Right atrium auricular region (tissue), 2 donors: ENCODE measurements around the gene RAB31. TPM values are rescaled to one million over a fixed set of nuclear protein-coding genes. Genes with fewer than 3 reads are reported as not detected.

Experiments used
- DNase-seq: peaks from one replicate; pipeline ENCODE4 v3.0.0-alpha.2; 2019; ENCODE audit warnings: low spot score
- H3K27ac ChIP-seq, 2 donors: fragments of 200-600 bp; sonication (generic); 1 replicate in 1 of 2; 2 replicates in 1 of 2; pipeline ENCODE4 v1.5.1; 2016 to 2019
- H3K27me3 ChIP-seq, 2 donors: fragments of 200-600 bp; sonication (generic); one replicate each; pipeline versions ENCODE4 v1.5.1 to v1.6.0; 2017 to 2019
- H3K36me3 ChIP-seq: fragments of 200-600 bp; sonication (generic); one replicate; pipeline ENCODE4 v1.5.1; 2016
- H3K4me1 ChIP-seq, 2 donors: fragments of 200-600 bp; sonication (generic); one replicate each; pipeline versions ENCODE4 v1.5.1 to v1.6.0; 2017 to 2019
- H3K4me3 ChIP-seq, 2 donors: fragments of 200-600 bp; sonication (generic); 1 replicate in 1 of 2; 2 replicates in 1 of 2; pipeline ENCODE4 v1.5.1; 2017 to 2019; ENCODE audit warnings: mild to moderate bottlenecking in 1 of 2, moderate library complexity in 1 of 2
- H3K9me3 ChIP-seq, 2 donors: fragments of 200-600 bp; sonication (generic); one replicate each; pipeline ENCODE4 v1.5.1; 2019
- CTCF ChIP-seq, 2 donors: fragments of 200-600 bp; sonication (generic); IDR thresholded peaks; one replicate each; pipeline ENCODE4 v1.5.1; 2019; ENCODE audit warnings: antibody characterized with exemption in 2 of 2
- total RNA-seq, 2 donors: library from RNA; depleted of rRNA; stranded (reverse); fragments of >200 nt; gene quantifications; one replicate each; pipeline ENCODE4 v1.1.0, GENCODE V29; 2016

RAB31 gene
- total RNA-seq, 2 donors from 2014 or later = 9.9 to 29.2 TPM

- Histone ChIP-seq H3K4me1 (peaks cover 0 to 21% of the 10 kb centered on the region in 2 donors), H3K27me3 (no peaks in the 10 kb centered on the region), H3K9me3 (no peaks in the 10 kb centered on the region), H3K36me3 (no peaks in the 10 kb centered on the region), H3K4me3 (no peak overlapping the region), H3K27ac (no peak overlapping the region)
- DNase-seq = no peak
- no peak for TF ChIP-seq CTCF (IDR thresholded peaks at IDR 0.05)
Observed at GRCh38 chr18:9832871-9833270, 124.8 kb downstream of the RAB31 start.

GRCh38 chr18:9834551-9834950, 126.5 kb downstream of the RAB31 start:
- Histone ChIP-seq H3K36me3 (no peaks in the 10 kb centered on the region), H3K9me3 (no peaks in the 10 kb centered on the region), H3K4me3 (no peak overlapping the region), H3K4me1 (peaks cover 0 to 34% of the 10 kb centered on the region in 2 donors), H3K27ac (no peak overlapping the region), H3K27me3 (no peaks in the 10 kb centered on the region)
- DNase-seq = no peak
- TF ChIP-seq CTCF (IDR thresholded peaks at IDR 0.05) = no peak

- Histone ChIP-seq H3K4me1 (peaks cover 0 to 39% of the 10 kb centered on the region in 2 donors), H3K36me3 (no peaks in the 10 kb centered on the region), H3K27ac (peak overlapping the region in 1 of 2 donors; percentile 36), H3K9me3 (no peaks in the 10 kb centered on the region), H3K4me3 (no peak overlapping the region), H3K27me3 (no peaks in the 10 kb centered on the region)
- peak in 1 of 2 donors; percentile 16 for TF ChIP-seq CTCF (IDR thresholded peaks at IDR 0.05)
- no peak for DNase-seq
Observed at GRCh38 chr18:9835113-9835755, 127.1 kb downstream of the RAB31 start.

GRCh38 chr18:9835825-9836224, 127.7 kb downstream of the RAB31 start:
- no peak for DNase-seq
- H3K4me3 ChIP-seq = no peak overlapping the region
- H3K36me3 ChIP-seq = no peaks in the 10 kb centered on the region
- H3K27me3 ChIP-seq = no peaks in the 10 kb centered on the region
- no peaks in the 10 kb centered on the region for H3K9me3 ChIP-seq
- peaks cover 0 to 38% of the 10 kb centered on the region in 2 donors for H3K4me1 ChIP-seq
- H3K27ac ChIP-seq = no peak overlapping the region
- no peak for TF ChIP-seq CTCF (IDR thresholded peaks at IDR 0.05)

- TF ChIP-seq CTCF (IDR thresholded peaks at IDR 0.05) = no peak
- DNase-seq = no peak
- peaks cover 0 to 33% of the 10 kb centered on the region in 2 donors for H3K4me1 ChIP-seq
- no peaks in the 10 kb centered on the region for H3K27me3 ChIP-seq
- peak overlapping the region; percentile 60 to 83 for H3K27ac ChIP-seq
- no peaks in the 10 kb centered on the region for H3K9me3 ChIP-seq
- no peak overlapping the region for H3K4me3 ChIP-seq
- H3K36me3 ChIP-seq = no peaks in the 10 kb centered on the region
Observed at GRCh38 chr18:9838144-9838877, 130.2 kb downstream of the RAB31 start.
